A549 (cell line): ENCODE data around the gene SLC7A4.

Source experiments
- POLR2A ChIP-seq: IDR thresholded peaks from 2 replicates; pipeline ENCODE4 v1.6.1; 2012; ENCODE audit warnings: mild to moderate bottlenecking, low read length
- RAD21 ChIP-seq, 2 experiments: fragments of >200 bp in 1 of 2; sonication (Bioruptor Twin) in 1 of 2; formaldehyde crosslinking in 1 of 2; IDR thresholded peaks in 1 of 2; conservative IDR thresholded peaks in 1 of 2; 2 replicates in 1 of 2; 3 replicates in 1 of 2; pipeline ENCODE4 v1.6.1; 2012 to 2018; ENCODE audit warnings: inconsistent platforms in 1 of 2

- TF ChIP-seq POLR2A (no peak), RAD21 (conservative IDR thresholded peaks at IDR 0.05 in 1 of 2, IDR thresholded peaks at IDR 0.05 in 1 of 2) (no peak)
Measured at GRCh38 chr22:21022955-21023614, 9.3 kb downstream of the SLC7A4 start.
